Stimulated activated effector memory CD8-positive, alpha-beta T cell treated with anti-CD3 and anti-CD28 coated beads, Interleukin-12 subunit alpha, Interleukin-12 subunit beta, amount 100 ng/mL, for 72 hours (primary cell): ENCODE results near the gene DNAH6.
A peak's percentile ranks its signal among the peaks of the same experiment; 100 is the strongest.

Experiments
- ATAC-seq: fragments of 150-1000 bp; cut with Tn5 transposase; 2 replicates; pipeline ENCODE4 v1.10.0; 2021
- DNase-seq, 2 donors: peaks; one replicate each; pipeline ENCODE4 v3.0.0; 2021 to 2022; ENCODE audit warnings: low spot score in 2 of 2
- H3K27ac Mint-ChIP-seq: one replicate; pipeline ENCODE4 v1.8.0; 2022; ENCODE audit warnings: mild to moderate bottlenecking, mixed read lengths
- H3K36me3 Mint-ChIP-seq: one replicate; pipeline ENCODE4 v1.8.0; 2022; ENCODE audit warnings: mild to moderate bottlenecking, mixed read lengths
- H3K4me1 Mint-ChIP-seq: one replicate; pipeline ENCODE4 v1.8.0; 2022; ENCODE audit warnings: mixed read lengths
- H3K4me3 Mint-ChIP-seq: one replicate; pipeline ENCODE4 v1.8.0; 2022; ENCODE audit warnings: mild to moderate bottlenecking, mixed read lengths
- H3K9me3 Mint-ChIP-seq: one replicate; pipeline ENCODE4 v1.8.0; 2022; ENCODE audit warnings: mixed read lengths

Gene DNAH6

DNA sequence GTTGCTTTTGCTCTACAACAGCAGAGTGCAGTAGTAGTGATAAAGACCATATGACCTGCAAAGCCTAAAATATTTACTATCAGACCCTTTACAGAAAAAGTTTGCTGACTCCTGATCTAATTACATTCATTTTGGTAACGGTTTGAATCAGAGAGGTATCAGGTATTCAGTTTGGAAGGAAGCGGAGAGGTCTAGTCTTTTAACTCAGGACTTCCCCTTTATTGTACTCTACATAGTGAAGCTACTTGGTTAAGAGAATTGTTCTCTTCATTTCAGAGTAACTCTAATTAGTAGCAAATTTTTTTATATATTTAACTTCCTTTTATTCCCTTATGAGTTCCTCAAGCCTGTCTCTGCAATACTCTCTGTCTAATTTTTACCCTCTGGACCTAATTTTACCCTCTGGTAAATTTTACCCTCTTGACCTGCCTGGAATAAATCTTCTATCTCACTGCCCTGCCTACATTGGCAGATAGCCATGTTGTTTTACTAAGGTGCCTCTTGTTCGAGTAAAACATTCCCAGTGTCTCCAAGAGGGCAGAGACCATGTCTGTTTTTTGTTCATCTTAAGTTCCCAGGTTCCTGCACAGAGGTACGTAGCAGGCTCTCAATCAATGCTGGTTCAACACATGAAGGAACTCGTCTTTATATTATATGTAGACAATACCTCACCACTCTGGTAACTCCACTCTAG, 170.6 kb downstream of the DNAH6 start:
- H3K36me3 Mint-ChIP-seq: no peaks in the 10 kb centered on the region
- DNase-seq (no peak), ATAC-seq (no peak)
- no peak overlapping the region for H3K4me3 Mint-ChIP-seq
- H3K4me1 Mint-ChIP-seq: no peaks in the 10 kb centered on the region
- no peak overlapping the region for H3K27ac Mint-ChIP-seq
- H3K9me3 Mint-ChIP-seq: no peaks in the 10 kb centered on the region

DNA sequence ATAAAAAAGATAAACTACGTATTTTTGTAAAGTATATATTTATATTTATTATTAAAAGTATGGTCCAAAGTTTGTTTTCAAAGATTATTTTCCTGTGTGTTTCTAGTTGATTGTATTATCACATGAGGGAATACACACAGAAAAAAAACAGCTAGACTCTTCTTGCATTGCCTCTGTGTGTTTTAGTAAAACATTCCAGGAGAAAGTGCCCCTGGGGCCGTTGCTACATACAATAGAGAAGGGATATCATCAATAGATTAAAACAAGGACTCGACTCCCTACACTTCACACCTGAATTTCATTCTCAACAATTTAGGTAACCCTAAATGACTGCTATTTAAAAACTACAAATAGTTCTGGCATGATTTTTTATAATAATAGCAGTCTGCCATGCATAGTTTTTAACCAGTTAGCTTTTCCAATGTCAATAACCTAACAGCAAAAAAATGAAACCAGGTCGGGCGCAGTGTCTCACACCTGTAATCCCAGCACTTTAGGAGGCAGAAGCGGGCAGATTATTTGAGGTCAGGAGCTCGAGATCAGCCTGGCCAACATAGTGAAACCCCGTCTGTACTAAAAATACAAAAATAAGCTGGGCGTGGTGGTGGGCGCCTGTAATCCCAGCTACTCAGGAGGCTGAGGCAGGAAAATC, 171.3 kb downstream of the DNAH6 start:
- no peak overlapping the region for H3K4me3 Mint-ChIP-seq
- no peaks in the 10 kb centered on the region for H3K9me3 Mint-ChIP-seq
- H3K27ac Mint-ChIP-seq: no peak overlapping the region
- no peak for ATAC-seq
- DNase-seq: no peak
- H3K36me3 Mint-ChIP-seq: no peaks in the 10 kb centered on the region
- no peaks in the 10 kb centered on the region for H3K4me1 Mint-ChIP-seq

DNA sequence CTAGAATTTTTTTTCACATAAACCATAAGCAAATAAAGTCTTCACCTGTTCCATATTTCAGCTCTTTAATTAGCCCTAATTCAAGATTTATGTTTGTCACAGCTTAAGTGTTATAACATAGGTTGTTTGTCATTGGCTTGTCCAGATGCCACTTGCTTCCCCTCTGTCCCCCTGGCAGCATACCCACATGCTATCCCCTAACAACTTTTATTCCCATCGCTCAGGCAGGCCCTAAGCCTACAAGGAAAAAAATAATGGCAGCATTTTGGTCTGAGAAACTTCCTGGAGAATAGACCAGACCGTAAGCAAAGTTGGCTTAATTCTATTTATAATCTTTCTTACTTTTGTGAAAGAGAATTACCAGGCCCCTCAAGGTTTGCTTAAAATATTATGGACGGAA, 173.9 kb downstream of the DNAH6 start:
- Mint-ChIP-seq H3K36me3 (no peaks in the 10 kb centered on the region), H3K9me3 (no peaks in the 10 kb centered on the region), H3K27ac (no peak overlapping the region), H3K4me1 (peaks cover 15% of the 10 kb centered on the region), H3K4me3 (no peak overlapping the region)
- DNase-seq: no peak
- no peak for ATAC-seq

DNA sequence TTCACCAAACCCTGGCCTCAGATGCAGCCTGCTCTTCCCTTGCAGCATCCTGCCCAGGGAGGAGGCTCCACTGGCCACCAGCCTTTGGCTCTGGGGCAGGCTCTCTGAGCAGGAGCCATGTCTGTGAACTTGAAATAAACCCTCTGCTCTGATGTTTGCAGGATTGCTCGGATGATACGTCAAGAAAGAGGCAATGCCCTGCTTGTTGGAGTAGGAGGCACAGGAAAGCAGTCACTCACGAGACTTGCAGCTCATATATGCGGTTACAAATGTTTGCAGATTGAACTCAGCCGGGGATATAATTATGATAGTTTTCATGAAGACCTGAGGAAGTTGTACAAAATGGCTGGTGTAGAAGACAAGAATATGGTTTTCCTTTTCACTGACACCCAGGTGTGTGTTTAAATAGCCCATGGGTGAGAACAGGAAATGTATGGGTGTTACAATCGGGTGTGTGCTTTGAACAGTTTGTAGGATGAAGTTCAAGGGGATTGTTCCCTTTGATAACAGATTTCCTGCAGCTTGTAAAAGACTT, 177.9 kb downstream of the DNAH6 start:
- Mint-ChIP-seq H3K27ac (peak overlapping the region; percentile 57), H3K36me3 (no peaks in the 10 kb centered on the region), H3K9me3 (no peaks in the 10 kb centered on the region), H3K4me1 (peaks cover 15% of the 10 kb centered on the region), H3K4me3 (no peak overlapping the region)
- DNase-seq (no peak), ATAC-seq (peak; percentile 26)

DNA sequence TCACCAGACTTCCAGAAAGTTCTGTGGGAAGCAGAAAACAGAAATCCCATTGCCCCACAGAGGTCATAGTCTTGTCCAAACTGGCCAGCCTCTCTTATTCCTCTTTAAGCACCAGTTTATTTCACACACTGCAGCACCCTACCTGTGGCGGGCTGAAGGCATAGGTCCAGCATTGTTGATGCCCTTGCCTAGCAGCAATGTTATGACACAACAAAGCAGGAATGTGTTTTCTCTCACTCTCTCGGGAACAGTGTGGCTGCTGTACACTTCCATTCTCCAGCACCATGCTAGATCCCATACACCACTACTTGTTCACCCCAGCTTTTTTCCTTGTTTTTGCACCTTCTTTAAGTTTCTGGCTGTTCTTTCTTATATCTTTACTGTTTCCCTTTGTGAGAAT, 181.6 kb downstream of the DNAH6 start:
- DNase-seq (no peak), ATAC-seq (no peak)
- no peak overlapping the region for H3K4me3 Mint-ChIP-seq
- H3K36me3 Mint-ChIP-seq: no peaks in the 10 kb centered on the region
- no peak overlapping the region for H3K27ac Mint-ChIP-seq
- H3K4me1 Mint-ChIP-seq: peaks cover 15% of the 10 kb centered on the region
- peaks cover 3% of the 10 kb centered on the region for H3K9me3 Mint-ChIP-seq

DNA sequence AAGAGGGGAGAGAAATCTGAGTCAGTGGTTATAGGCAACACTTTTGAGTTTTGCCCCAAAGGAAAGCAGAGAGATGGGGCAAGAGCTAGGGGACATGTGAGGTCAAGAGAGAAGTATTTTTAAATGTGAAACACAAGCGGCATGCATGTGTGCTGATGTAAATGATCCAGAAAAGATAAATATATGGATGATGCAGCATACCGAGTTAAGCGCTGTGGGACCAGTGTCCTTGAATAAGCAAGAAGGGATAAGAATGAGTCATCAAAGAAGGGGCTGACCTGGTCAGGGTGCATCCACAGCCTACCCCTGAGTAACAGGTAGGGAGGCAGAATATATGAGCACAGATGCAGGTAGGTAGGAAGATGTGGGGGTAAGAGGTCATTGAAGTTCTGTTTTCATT, 183.7 kb downstream of the DNAH6 start:
- Mint-ChIP-seq H3K4me1 (no peaks in the 10 kb centered on the region), H3K4me3 (no peak overlapping the region), H3K27ac (no peak overlapping the region), H3K9me3 (peaks cover 3% of the 10 kb centered on the region), H3K36me3 (no peaks in the 10 kb centered on the region)
- no peak for DNase-seq
- no peak for ATAC-seq

DNA sequence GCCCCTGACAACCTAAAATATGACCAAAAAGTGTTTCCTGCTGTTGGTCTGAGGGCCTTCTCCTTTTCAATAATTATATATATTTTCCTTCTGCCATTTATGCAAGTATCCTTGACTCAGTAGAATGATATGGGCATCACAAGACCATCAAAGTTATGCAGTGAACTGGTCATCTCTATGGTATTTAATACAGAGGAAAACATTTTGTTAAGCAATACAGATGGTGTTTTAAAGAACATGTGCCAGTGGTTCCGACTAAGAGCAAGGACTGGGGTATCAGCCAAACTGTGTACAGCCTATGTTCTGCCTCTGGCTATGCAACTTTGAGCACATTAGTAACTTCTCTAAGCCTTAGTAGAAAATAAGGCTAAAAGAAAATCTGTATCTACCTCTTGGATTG, 185.6 kb downstream of the DNAH6 start:
- no peaks in the 10 kb centered on the region for H3K4me1 Mint-ChIP-seq
- no peak overlapping the region for H3K4me3 Mint-ChIP-seq

DNA sequence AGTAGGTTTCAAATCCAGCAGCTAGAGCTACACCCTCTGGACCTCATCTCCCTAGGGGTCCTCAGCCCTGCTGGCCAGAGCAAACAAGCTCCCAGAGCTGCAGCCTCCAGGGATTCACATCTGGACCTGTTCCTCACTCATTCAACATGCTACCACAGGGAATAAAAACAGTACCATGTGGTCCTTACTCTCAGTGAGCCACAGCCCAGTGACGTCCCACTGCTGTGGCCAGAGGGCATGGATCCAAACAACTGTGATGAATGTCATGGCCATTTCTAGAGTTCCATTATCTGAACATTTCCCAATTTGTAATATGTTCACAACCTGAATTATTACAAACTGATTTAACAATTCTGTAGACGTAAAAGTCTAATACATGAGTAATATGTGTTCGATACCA, 186.6 kb downstream of the DNAH6 start:
- ATAC-seq (no peak), DNase-seq (no peak)
- Mint-ChIP-seq H3K9me3 (peaks cover 3% of the 10 kb centered on the region), H3K4me3 (no peak overlapping the region), H3K36me3 (no peaks in the 10 kb centered on the region), H3K27ac (no peak overlapping the region), H3K4me1 (no peaks in the 10 kb centered on the region)

More for the DNA sequence above, 185.6 kb downstream of the DNAH6 start:
- no peak for ATAC-seq
- Mint-ChIP-seq H3K27ac (no peak overlapping the region), H3K9me3 (peaks cover 3% of the 10 kb centered on the region), H3K36me3 (no peaks in the 10 kb centered on the region)
- no peak for DNase-seq

DNA sequence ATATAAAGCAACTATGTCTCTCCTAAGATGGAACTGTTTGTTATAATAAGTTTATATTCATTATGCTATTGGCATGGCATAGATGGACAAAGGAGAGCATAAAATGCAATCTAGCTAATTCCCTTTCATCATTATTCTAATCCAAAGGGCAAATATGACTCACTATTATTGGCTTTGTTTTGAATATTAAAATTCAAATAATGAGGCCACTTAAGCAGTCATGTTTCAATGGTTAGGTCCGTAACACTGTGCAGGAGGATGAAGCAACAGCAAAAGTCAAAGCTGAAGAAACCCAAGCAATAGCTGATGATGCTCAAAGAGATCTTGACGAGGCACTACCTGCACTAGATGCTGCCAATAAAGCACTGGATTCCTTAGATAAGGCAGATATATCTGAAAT, 187.5 kb downstream of the DNAH6 start:
- Mint-ChIP-seq H3K27ac (no peak overlapping the region), H3K9me3 (peaks cover 3% of the 10 kb centered on the region), H3K36me3 (no peaks in the 10 kb centered on the region), H3K4me1 (no peaks in the 10 kb centered on the region), H3K4me3 (no peak overlapping the region)
- DNase-seq: no peak
- no peak for ATAC-seq

DNA sequence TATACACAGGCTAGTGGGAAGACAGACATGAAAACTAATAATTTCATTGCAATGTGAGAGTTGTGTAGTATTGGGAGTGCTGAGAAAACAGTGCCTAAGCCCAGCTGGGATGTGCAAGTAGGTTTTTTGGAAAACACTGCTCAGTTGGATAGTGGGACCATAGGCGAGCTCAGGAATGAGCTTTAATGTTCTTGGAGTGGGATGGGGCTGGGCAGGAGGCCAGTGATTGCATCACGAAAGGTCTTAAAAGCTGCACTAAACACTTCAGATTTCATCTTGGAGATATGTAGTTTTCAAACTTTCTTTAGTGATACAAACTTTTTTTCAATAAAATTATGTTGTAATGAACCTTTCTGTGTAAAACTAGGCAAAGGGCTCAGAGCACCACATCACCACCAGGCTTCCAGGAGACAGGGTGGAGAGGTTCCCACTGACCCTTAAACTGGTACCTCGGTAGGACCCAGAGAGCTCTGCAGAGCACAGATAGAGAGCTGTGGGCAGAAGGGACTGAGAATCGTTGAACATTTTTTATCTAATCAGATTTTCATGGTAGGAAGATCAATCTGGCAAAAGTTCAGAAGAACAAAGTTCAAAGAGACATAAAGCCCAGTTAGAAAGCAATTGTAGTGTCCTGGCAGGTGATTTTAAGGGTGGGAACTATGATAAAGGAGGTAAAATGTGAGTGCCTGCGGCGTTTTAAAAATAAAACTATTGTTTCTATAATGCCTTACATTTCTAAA, 188.4 kb downstream of the DNAH6 start:
- Mint-ChIP-seq H3K36me3 (no peaks in the 10 kb centered on the region), H3K4me1 (no peaks in the 10 kb centered on the region), H3K27ac (no peak overlapping the region), H3K9me3 (peaks cover 3% of the 10 kb centered on the region), H3K4me3 (no peak overlapping the region)
- DNase-seq (no peak), ATAC-seq (no peak)

DNA sequence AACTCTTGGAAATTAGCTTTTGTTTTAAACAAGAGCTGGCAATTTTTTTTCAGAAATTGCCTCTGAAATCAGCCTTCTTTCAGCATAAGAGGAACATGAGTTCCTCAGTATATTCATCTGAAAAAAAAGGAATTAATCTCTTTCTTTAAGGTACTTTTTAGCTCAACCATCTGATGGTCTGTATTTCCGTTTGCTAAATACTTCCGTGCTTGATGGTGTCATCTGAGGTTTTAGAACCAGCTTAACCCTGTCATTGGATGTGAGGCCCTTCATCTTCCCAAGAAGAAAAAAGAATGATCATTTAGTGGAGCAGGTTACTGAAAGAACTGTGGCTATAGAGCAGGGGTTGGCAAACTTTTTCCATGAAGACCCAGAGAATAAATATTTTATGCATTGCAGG, 189.6 kb downstream of the DNAH6 start:
- no peak overlapping the region for H3K27ac Mint-ChIP-seq
- no peak for DNase-seq
- ATAC-seq: no peak
- no peaks in the 10 kb centered on the region for H3K9me3 Mint-ChIP-seq
- no peak overlapping the region for H3K4me3 Mint-ChIP-seq
- no peaks in the 10 kb centered on the region for H3K4me1 Mint-ChIP-seq
- H3K36me3 Mint-ChIP-seq: no peaks in the 10 kb centered on the region

DNA sequence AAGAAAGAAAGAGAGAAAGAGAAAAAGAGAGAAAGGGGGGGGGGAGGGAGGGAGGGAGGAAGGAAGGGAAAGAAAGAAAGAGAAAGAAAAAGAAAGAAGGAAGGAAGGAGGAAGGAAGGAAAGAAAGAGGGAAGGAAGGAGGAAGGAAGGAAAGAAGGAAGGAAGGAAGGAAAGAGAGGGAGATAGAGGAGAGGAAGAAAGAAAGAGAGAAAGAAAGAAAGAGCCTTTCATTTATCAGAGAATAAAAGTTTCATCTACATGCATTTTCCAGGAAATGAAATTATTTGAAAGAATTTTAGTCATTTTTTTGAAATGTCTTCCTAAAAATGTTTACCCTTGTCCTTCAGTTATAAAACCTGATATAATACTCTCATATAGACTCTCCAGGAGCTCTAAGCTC, 192.1 kb downstream of the DNAH6 start:
- Mint-ChIP-seq H3K27ac (no peak overlapping the region), H3K36me3 (no peaks in the 10 kb centered on the region), H3K9me3 (no peaks in the 10 kb centered on the region), H3K4me1 (no peaks in the 10 kb centered on the region), H3K4me3 (no peak overlapping the region)
- no peak for ATAC-seq
- no peak for DNase-seq

DNA sequence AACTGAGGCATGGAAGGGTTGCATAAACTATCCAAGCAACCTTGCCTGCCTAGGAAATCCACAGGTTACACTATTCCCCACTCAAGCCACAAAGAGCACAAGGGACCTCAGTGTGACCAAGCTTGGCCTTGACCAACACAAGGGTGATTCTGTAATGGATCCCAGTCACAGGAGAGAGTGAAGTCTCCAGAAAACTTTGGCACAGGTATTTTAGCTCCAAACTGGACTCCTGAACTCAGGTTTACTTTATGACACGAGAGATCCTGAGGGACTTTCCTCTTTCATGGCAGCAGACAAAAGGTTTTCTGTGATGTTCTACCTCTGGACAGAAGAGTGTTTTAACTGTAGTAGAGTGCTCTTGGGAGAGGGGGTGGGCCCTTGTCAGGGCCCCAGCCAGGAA, 195.4 kb downstream of the DNAH6 start:
- Mint-ChIP-seq H3K4me3 (no peak overlapping the region), H3K27ac (no peak overlapping the region), H3K36me3 (no peaks in the 10 kb centered on the region), H3K4me1 (no peaks in the 10 kb centered on the region), H3K9me3 (no peaks in the 10 kb centered on the region)
- DNase-seq (no peak), ATAC-seq (no peak)

DNA sequence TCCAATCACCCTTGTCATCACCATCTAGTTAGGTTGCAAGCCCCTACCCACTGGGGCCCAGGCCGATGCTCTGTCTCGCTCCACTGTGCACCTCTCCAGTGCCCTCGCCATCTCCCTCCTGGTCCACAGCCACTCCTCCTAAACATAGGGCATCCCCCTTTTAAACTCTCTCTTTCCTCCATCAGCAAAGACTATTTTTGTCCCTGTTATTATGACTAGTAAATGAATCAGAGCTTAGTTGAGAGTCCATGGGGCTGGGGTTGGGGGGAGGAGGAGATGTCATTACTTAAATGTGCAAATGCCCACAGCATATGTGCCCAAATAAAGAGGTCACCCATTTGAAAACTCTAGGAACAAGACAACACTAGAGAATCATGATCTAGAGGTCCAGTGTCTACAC, 197.1 kb downstream of the DNAH6 start:
- Mint-ChIP-seq H3K36me3 (no peaks in the 10 kb centered on the region), H3K27ac (no peak overlapping the region), H3K9me3 (no peaks in the 10 kb centered on the region), H3K4me1 (no peaks in the 10 kb centered on the region), H3K4me3 (no peak overlapping the region)
- ATAC-seq (no peak), DNase-seq (no peak)

DNA sequence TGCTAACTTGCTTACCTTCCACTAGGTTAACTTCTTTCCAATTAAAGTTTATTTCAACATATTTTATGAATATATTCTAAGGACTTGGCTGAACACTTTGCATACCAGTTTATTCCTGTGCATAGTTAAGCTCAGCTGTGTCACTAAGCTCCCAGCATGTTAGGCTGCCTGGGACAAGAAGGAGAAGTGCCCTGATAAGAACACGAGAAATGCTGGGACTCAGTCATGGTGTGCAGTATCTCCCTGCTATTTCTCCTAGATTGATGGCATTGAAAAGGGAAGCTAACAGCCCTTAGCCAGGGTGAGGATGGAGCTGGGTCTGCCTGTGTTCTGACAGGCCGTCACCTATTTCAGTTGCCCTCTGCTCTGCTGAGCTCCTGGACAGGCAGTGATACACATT, 200.3 kb downstream of the DNAH6 start:
- ATAC-seq: no peak
- Mint-ChIP-seq H3K4me1 (no peaks in the 10 kb centered on the region), H3K36me3 (no peaks in the 10 kb centered on the region), H3K4me3 (no peak overlapping the region), H3K27ac (no peak overlapping the region), H3K9me3 (no peaks in the 10 kb centered on the region)
- DNase-seq: no peak

DNA sequence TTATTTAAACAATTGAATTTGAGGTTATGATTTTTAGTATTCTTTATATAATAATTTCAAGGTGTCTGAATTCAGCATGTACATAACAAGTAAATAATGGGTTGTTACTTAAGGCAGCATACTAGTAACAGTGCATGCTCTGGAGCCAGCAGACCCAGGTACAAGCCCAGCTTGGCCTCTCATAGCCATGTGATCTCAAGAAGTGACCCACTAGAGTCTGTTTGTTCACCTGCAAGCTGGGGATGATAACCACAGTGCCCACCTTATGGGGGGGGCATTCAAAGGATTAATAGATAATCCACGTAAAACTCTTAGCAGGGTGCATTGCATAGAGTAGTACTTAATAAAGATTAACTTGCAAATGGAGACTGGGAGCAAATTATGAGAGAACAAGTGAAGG, 201.0 kb downstream of the DNAH6 start:
- Mint-ChIP-seq H3K9me3 (no peaks in the 10 kb centered on the region), H3K4me1 (no peaks in the 10 kb centered on the region), H3K36me3 (no peaks in the 10 kb centered on the region), H3K4me3 (no peak overlapping the region), H3K27ac (no peak overlapping the region)
- DNase-seq (no peak), ATAC-seq (no peak)
